Thyroid gland (tissue), 4 donors: ENCODE results near the gene FOXK1.

Experiments used
- POLR2A ChIP-seq, 2 donors: fragments of 450-650 bp; IDR thresholded peaks; one replicate each; pipeline ENCODE4 v1.6.1; 2017; ENCODE audit warnings: antibody characterized with exemption in 2 of 2, mild to moderate bottlenecking in 2 of 2, moderate library complexity in 1 of 2
- TF ChIP-seq, protein P1 (sequence below), 6 experiments: fragments of 200-600 bp in 3 of 6; fragments of 450-650 bp in 3 of 6; sonication (generic) in 3 of 6; IDR thresholded peaks; one replicate each; pipeline ENCODE4 v1.5.1; 2016 to 2019; ENCODE audit warnings: antibody characterized with exemption in 6 of 6, mild to moderate bottlenecking in 2 of 6, inconsistent platforms in 1 of 6, moderate library complexity in 1 of 6

DNA sequence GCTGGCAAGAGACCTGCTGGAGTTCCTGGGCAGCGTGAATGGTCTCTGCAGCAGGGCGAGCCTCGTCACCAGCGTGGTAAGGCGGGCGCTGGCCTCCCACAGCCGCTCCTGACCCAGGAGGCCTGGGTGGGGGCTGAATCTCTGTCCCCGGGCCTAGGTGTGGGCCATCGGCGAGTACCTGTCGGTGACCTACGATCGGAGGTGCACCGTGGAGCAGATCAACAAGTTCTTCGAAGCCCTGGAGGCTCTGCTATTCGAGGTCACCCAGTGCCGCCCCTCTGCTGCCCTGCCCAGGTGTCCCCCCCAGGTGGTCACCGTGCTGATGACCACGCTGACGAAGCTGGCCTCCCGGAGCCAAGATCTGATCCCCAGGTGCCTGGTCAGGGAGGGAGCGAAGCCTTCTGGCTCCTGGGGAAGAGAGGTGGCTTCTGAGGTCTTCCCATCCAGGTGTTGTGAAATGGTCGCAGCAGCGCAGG, 108.5 kb downstream of the FOXK1 start:
- TF ChIP-seq, protein P1, sequence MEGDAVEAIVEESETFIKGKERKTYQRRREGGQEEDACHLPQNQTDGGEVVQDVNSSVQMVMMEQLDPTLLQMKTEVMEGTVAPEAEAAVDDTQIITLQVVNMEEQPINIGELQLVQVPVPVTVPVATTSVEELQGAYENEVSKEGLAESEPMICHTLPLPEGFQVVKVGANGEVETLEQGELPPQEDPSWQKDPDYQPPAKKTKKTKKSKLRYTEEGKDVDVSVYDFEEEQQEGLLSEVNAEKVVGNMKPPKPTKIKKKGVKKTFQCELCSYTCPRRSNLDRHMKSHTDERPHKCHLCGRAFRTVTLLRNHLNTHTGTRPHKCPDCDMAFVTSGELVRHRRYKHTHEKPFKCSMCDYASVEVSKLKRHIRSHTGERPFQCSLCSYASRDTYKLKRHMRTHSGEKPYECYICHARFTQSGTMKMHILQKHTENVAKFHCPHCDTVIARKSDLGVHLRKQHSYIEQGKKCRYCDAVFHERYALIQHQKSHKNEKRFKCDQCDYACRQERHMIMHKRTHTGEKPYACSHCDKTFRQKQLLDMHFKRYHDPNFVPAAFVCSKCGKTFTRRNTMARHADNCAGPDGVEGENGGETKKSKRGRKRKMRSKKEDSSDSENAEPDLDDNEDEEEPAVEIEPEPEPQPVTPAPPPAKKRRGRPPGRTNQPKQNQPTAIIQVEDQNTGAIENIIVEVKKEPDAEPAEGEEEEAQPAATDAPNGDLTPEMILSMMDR (IDR thresholded peaks at IDR 0.05), result no peak
- TF ChIP-seq POLR2A (IDR thresholded peaks at IDR 0.05), result no peak
